ENCODE results near the gene CRIM1. TPM values are rescaled to one million over a fixed set of nuclear protein-coding genes. Genes with fewer than 3 reads are reported as not detected.

Gene CRIM1
- polyA plus RNA-seq, 1 donor: 21.1 TPM

DNA sequence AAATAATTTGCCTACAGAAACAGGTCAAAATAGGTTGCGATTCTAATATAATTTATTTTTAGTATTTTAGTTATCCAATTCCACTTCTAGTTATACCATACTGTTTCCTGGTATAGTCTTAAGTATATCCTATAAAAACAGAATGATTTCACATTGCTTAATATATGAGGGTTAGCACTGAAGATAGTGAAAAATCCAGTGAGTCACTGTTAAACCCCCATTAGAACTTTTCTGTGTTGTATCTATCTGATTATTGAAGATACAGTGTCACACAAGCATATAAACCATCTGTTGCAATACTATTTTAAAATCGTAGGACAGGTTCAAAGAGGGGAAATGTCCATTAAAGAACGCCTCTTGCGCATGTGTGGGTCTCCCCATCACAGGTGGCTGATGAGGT, 132.4 kb downstream of the CRIM1 start:
- no peak for DNase-seq

DNA sequence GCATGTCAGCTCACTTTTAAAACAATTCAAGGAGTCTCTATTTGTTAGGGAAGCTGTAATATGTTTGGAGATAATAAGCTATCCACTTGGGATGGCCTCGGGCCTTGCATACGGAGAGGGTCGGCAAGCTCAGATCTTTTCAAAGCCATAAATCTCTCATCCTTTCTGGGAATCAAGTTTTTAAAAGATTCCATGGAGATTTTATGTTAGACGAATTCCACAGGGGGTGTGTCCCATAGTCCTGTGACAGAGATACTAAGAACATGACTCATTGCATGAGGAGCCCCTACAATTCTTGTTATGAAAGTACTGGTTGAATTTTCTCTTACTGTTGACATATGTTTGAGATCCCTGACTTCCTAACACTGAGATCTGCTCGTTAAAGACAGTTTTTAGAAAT, 133.7 kb downstream of the CRIM1 start:
- no peak for DNase-seq

DNA sequence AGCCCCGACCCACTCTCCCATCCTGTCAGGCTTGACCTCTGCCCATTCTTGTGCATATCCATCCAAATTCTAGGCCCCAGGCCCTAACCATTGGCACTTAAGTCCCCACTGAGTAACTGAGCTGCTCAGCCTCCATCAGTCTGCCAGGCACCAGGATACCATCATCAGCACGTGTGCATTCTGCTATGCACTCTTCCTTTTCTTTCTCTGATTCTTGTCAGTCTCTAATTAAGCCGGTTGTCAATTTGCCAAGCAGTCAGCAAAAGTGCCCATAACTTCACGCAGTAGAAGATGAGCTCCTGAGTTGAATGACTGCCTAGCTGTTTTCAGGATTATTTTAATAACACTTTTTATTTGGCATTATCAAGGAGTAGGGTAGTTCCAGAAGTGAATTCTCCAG, 135.2 kb downstream of the CRIM1 start:
- no peak for DNase-seq

DNA sequence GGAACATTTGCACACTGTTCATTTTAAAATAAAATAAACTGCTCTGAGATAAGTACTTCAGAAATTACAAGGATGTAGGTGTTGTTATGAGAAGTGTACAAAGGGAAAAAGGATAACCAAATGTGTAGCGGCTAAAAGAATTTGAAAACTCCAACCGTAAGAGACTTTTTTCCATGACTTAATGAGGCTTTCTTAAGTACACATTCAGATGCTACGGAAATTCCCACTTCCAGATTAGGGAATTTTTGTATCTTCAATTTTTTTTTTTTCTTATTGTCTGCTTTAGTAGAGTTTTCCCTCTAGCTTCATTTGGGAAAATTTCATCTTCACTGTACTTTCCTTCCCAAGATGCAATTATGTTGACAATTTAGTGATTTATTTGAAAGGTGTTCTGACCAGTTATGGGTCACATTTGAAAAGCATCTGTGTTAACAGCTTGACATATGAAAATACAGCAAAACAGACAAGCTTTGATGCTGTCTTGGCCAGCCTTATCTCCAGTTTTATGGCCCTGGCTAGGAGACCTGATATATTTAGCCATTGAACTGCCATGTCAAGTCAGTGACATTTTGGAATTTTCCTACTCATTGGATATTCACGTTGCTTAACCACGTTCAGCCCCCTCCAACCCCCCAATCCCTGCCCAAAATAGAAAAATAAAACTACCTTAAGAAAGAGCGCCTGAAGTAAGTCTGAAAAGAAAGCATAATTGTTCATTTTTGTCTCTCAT, 136.8 kb downstream of the CRIM1 start:
- no peak for DNase-seq

DNA sequence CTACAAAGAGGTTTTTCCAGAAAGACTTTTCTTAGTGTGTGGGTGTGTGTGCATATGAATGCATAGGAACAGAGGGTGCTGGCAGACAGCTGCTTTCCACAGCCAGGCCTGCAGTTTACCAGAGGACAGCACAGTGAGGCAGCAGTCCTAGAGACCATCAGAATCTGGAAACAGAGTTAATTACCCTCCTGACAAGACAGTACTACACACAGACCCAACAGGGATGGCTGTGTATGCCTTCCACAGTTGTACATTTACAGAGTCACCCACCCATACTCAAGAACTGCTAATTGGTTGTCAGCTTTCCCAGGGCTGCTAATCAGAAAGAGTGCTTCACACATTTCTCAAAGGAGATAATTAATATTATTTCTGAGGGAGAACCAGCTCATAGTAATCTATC, 137.7 kb downstream of the CRIM1 start:
- DNase-seq: no peak

DNA sequence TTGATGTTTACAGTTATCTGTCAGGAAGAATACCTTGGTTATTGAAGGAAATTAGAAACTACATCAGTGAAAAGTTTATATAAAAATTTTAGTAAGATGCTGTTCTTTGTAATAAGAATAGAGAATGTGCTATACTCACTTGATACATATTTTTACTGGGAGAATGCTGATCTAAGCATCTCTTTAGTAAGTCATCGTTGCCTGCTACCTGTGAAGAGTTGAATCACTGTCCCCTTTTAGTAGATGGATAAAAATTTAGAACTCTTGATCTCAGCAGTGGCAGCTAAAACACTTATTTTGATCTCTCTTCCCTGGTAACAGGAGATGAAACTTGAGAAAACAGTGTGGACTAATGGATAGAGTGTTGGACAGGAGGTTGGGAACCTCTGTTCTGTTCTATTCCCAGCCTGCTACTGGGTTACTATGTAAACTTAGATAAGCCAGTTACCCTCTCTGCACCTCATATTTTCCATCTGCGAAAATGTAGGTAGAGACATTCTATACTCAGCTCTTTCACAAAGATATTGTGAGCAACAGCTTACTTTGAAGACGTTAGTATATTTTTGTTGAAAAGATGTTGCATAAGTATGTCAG, 142.1 kb downstream of the CRIM1 start:
- DNase-seq: no peak

DNA sequence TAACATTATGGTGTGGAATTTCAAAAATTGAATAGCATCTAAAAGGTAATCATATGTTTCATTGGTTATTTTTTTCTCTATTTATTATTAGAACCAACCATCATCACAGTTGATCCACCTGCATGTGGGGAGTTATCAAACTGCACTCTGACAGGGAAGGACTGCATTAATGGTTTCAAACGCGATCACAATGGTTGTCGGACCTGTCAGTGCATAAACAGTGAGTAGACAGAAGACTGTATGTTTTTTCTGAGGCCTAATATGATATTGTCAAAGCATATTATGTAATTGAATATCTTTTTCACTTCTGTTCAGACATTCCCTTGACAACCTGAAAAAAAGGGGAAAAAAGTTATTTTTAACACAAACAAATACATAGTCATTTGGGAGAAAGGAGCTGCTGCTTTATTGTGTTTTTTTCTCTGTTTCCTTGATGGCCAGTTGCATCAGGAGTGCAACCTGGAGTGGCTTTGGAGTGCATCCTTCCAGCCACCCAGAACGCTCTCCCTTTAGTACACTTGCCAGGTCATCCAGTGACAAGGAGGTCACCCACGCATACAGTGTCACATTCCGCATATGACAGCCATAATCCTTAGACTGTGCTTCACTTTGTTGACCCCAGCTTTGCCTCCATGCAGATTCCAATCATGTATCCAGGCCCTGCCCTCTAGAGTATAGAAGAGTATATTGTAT, 143.7 kb downstream of the CRIM1 start:
- no peak for DNase-seq

DNA sequence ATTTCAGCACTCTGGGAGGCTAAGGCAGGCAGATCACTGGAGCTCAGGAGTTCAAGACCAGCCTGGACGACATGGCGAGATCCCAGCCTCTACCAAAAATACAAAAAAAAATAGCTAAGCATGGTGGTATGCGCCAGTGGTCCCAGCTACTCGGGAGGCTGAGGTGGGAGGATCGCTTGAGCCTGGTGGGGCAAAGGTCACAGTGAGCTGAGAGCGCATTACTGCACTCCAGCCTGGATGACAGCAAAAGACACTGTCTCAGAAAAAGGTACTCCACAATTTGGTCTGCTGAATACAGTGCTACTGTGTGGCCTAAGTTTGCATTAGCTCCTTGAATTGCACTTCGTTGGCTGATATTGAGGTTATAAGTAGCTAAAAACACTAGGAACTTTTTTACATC, 144.5 kb downstream of the CRIM1 start:
- DNase-seq: no peak

DNA sequence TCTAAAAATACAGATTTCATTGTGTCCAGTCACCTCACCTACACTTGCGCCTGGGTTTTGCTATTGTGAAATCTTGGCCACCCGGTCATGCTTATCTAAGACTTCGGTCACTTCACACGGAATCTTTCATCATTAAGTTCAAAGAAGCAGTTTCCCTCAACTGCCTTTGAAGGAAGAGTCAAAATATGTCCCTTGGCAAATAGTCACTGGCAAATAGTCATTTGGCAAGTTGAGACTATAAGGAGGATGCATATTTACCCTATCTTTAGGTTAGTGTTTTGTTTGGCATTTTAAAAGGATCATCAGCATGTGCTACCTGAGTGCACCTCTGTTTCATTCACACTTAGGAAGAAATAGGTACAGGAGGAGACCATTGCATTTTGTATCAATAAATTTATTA, 146.5 kb downstream of the CRIM1 start:
- no peak for DNase-seq

DNA sequence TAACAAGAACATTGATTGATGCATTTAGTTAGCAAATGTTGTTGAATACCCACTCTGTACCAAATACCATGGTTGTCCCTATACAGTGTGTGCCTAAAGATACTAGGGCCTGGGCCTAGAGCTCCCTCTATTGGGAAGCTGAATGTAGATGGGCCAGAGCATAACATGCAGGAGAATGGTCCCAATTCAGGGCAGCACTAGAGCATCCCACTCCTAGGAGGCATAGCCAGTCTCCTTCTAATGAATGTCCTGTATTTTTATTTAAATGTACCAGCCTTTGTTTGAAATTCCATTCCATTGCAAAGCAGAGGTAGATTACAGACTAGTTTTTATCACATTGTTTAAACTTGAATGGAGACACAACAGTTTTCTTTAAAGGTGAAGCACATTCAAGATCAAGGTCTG, 151.8 kb downstream of the CRIM1 start:
- DNase-seq: peak; percentile 65

DNA sequence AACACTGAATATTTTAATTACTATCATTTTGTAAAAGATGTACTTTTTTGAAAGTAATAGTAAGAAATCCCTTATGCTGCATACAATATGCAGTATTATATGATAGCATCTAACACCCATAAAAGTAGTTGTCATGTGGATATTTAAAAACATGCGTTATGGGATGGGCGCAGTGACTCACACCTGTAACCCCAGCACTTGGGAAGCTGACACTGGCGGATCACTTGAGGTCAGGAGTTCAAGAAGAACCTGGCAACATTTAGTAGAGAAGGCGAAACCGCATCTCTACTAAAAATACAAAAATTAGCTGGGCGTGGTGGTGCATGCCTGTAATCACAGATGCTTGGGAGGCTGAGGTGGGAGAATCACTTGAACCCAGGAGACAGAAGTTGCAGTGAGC, 153.5 kb downstream of the CRIM1 start:
- DNase-seq: no peak

DNA sequence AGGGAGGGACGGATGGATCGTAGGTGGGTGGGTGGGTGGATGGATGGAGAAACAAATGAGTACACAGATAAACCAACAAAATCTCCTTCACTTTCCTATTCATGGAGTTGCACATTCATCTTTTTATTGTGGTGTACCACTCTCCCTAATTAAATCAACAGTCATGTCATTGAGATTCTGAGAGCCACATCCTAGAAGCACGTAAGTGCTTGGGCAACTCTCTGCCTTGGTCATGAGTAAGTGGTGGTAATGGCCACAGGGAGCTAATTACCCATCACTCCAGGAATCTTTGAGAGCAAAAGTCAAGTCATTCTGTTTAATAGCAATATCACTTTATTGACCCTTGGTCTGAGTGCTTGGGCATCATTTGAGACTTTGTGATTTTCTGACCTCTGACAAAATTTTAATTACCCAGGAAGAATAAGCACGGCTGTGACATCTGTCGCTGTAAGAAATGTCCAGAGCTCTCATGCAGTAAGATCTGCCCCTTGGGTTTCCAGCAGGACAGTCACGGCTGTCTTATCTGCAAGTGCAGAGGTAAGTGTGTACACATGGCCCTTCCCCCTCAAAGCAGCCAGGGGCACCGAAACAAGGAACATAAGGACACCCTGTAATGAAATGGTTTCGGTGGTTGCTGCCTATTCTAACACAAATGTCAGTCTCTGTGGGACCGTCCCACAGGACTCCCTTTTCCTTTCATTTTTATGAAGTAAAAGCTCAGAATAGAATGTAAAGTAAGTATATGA, 156.5 kb downstream of the CRIM1 start:
- no peak for DNase-seq

DNA sequence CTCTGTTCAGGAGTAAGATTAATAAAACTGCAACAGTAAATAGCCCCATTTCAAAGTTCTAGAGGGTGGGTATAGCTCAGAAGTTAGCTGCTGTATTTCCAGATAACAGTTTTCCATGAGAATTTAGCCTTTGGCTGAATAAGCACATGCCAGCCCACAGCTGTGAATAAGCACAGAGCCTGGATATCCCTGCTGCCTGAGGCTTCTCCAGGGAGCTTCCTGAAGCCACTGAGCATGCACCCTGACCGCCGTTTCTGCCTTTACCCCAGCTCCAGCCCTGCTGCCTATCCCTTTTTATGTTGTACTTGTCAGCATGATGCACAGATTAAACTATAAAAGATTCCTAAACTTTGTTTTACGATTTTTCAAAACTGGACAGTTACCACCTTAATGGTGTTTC, 157.1 kb downstream of the CRIM1 start:
- DNase-seq: no peak

DNA sequence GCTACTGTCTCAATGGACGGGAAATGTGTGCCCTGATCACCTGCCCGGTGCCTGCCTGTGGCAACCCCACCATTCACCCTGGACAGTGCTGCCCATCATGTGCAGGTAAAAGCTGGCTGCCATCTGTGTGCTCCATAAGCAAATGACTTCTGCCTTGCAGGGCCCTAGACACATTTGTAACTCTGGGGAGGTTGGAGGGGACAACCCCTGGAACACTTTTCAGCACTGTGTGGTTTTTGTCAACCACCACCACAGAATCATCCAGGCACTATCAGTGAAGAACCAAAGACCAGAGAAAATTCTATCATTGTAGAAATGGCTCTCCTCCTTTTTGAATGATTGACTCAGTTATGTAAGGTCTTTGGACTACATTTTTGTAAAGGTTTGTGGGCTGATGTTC, 158.1 kb downstream of the CRIM1 start:
- DNase-seq: no peak

DNA sequence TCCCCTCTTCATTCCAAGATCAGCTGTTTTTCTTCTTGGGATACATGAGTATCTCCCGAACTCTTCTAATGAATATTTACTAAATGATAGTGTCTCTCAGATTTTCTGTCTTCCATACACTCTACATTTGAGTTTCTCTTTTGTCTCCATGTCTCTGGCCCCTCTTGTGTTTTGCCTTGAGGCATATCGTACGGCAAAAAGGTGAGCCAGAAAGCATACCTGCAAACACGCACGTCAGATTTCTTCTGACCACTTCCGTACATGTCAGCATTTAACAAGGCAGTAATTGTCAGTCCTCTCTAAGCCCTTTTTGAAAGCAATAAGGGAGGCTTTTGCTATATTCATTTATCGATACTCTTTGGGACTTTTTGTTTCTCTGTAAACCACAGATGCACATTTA, 160.0 kb downstream of the CRIM1 start:
- DNase-seq: no peak

DNA sequence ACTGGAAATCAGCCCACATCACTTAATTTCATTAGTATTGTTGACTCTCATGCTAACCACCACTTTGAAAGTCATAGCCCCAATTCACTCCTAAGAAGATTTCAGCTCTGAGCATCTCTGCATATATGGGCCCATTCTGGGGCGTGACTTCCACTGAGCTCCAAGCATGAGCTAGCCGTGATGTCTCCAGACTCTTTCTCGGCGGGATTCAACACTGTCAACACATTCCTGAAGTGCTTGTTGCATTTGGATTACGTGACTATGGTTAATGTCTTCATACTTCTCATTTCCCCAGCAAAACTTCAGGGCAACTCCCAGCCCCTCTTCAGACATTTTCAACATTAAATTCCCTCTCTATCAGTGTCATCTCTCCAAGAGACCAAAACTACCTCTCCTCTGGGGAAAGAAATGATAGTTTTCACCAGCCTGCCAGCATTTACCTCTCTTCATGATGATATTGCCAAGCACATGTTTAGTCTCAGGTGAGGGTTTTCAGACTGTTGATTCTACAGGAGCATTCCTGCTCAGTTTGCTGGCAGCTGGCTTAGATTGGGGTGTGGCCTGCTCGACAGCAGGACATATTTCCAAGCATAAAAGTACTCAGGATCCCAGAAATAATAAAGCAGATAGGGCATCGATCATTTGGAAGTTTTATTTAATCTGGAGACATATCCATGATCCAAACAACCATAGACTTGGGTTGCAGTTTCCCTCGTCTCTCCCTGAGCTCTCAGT, 160.7 kb downstream of the CRIM1 start:
- no peak for DNase-seq

DNA sequence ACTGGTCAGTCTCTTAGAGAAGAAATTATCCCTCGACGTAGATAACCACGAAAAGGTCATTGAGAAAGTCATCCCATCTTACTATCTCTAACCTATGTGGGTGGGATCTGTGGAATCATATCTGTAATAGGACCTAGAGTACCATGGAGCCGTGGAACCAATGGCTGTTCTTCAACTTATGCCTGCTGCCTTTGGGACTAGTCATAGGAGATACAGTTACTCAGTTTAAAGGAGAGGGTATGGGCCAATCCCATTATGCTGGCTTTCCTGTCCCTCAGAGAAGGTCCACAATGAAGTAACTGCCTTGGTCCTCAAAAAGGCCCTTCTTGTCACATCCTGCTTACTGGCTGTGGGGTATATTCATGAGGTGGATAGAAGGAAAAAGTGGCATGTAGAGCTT, 164.9 kb downstream of the CRIM1 start:
- no peak for DNase-seq

DNA sequence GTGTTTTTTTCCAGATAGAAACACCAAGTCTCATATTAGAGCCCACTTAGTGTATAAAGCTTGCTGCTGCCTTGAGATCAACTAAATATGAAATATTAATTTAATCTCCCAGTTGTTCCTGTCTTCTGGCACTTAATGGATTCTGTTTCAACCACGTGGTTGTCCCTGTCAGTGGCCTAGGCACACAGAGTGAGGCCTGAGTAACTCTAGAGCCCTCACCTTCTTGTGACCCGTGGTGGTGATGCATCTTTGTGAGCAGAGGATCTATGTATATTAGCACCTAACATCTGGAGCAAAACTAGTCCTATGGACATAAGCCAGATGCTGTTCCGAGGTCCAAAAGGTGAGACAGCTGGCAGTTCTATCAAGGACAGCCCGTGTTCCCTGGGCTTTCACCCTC, 167.6 kb downstream of the CRIM1 start:
- no peak for DNase-seq

DNA sequence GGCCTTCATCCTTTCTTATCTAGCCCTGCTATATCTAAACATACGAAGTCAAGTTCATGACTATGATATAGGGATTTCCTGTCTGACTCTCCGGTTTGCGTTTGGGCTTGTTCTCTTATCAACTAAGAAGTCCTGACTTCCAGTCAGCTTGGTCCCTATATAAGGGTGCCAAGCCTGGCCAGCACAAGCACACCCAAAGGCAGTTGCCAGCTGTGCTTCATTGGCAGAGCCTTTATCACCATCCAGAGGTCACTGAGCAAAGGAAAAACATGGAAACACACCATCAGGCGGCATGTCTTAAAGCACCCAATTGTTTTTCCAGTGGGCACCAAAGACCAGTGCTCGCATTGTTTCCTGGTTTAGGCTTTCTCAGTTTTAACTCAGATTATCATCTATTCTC, 169.7 kb downstream of the CRIM1 start:
- DNase-seq: no peak

DNA sequence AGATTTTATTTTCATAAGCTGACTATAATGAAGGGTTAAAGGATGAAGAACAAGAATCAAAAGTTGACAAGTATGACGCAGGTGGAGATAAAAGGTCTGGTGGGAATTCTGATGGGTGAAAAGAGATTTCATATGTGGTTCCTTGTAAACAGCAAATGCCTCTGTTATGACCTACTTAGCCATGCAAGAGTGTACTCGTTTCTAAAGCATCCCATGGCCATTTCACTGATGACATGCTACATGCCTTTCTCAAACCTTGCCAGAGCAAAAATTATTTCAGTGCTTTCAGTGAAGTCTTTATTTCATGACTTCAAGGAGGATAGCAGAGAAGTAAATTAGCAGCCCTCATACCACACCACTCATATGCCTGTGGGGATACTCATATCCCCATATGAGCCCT, 170.6 kb downstream of the CRIM1 start:
- no peak for DNase-seq

DNA sequence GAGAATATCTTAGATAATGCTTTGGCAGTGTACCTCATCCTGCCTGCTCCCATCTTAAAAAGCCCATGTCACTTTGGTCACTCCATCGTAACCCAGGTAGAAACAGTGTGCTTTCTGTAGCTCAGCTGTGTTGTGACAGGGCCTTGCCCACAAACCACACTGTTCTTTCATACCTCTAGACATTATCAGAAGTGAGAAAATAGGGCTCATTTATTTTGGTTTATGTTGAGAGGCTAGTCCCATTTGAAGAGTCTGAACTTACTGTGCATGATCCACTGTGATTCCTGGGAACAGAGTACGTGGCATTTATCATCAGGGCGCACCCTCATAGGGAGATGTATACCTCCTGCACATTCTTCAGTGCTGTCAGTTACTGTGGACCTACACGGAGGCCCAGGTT, 172.7 kb downstream of the CRIM1 start:
- DNase-seq: no peak

DNA sequence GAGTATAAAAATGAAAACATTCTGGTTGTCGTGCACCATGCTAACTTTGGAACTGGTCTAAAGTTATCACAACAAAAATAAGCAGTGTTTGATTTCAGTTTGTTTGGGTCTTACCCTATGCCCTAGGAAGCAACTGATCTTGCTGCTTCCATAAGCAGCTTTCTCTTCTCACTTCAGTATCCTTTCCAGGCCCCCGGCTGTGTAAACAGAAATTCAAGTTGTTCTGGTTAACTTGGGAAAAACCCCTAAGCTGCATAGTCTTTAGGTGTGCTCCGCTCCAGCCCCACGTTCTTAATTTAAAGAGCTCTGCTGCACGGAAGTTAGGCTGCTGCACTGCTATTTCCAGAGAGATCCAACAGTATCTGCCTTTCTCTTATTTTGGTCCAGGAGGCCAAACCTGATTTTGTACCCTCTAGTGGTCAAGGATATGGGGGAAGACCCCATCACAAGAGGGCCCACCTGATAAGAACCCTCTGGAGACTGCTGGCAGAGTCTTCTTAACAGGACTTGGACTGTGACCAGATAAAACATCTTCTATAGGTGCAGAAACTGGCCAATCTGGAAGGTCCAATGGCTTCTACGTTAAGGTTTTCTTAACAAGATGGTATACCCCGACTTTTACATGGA, 173.3 kb downstream of the CRIM1 start:
- DNase-seq: no peak
